ENCODE measurements around the gene SEC11C.

SEC11C gene

GRCh38 chr18:59145055-59145454, 5.4 kb downstream of the SEC11C start:
- H2AFZ ChIP-seq (ENCODE audit: low read depth, low read length): no peak overlapping the region
- H3K4me1 ChIP-seq (ENCODE audit: low read length): peaks cover 80% of the 10 kb centered on the region
- no peaks in the 10 kb centered on the region for H3K27me3 ChIP-seq (ENCODE audit: low read depth, low read length)
- H3K27ac ChIP-seq (ENCODE audit: low read length): no peak overlapping the region
- H3K4me3 ChIP-seq (ENCODE audit: low read length): no peak overlapping the region
- peak overlapping the region; percentile 78 for H3K4me2 ChIP-seq (ENCODE audit: low read length)
- H3K36me3 ChIP-seq (replicated peaks; ENCODE audit: low read depth, low read length): peaks cover 53% of the 10 kb centered on the region
- H3K9ac ChIP-seq (ENCODE audit: low read length): no peak overlapping the region
- peaks cover 68% of the 10 kb centered on the region for H4K20me1 ChIP-seq (ENCODE audit: insufficient read depth, low read length)
- no peak for TF ChIP-seq CTCF (IDR thresholded peaks at IDR 0.05; ENCODE audit: low read depth, low read length)
- TF ChIP-seq EZH2phosphoT487 (IDR thresholded peaks at IDR 0.05; ENCODE audit: low read depth): no peak
- no peaks in the 10 kb centered on the region for H3K9me3 ChIP-seq (ENCODE audit: insufficient read depth, low read length)
- H3K79me2 ChIP-seq (ENCODE audit: low read length): peaks cover 100% of the 10 kb centered on the region

GRCh38 chr18:59148192-59148591, 8.5 kb downstream of the SEC11C start:
- H2AFZ ChIP-seq (ENCODE audit: low read depth, low read length): no peak overlapping the region
- no peaks in the 10 kb centered on the region for H3K27me3 ChIP-seq (ENCODE audit: low read depth, low read length)
- H3K9me3 ChIP-seq (ENCODE audit: insufficient read depth, low read length): no peaks in the 10 kb centered on the region
- H3K27ac ChIP-seq (ENCODE audit: low read length): no peak overlapping the region
- peaks cover 62% of the 10 kb centered on the region for H3K4me1 ChIP-seq (ENCODE audit: low read length)
- peaks cover 93% of the 10 kb centered on the region for H3K79me2 ChIP-seq (ENCODE audit: low read length)
- no peak overlapping the region for H3K9ac ChIP-seq (ENCODE audit: low read length)
- peak overlapping the region; percentile 20 for H3K4me3 ChIP-seq (ENCODE audit: low read length)
- H3K36me3 ChIP-seq (replicated peaks; ENCODE audit: low read depth, low read length): peaks cover 85% of the 10 kb centered on the region
- no peak for TF ChIP-seq CTCF (IDR thresholded peaks at IDR 0.05; ENCODE audit: low read depth, low read length)
- TF ChIP-seq EZH2phosphoT487 (IDR thresholded peaks at IDR 0.05; ENCODE audit: low read depth): no peak
- H3K4me2 ChIP-seq (ENCODE audit: low read length): peak overlapping the region; percentile 48
- H4K20me1 ChIP-seq (ENCODE audit: insufficient read depth, low read length): peaks cover 96% of the 10 kb centered on the region

GRCh38 chr18:59149007-59149406, 9.3 kb downstream of the SEC11C start:
- peaks cover 85% of the 10 kb centered on the region for H3K79me2 ChIP-seq (ENCODE audit: low read length)
- peak overlapping the region; percentile 18; the same call in 1 of the 2 replicates for H3K4me2 ChIP-seq (ENCODE audit: low read length)
- no peak overlapping the region for H3K9ac ChIP-seq (ENCODE audit: low read length)
- H3K27ac ChIP-seq (ENCODE audit: low read length): peak overlapping the region; percentile 16
- H3K9me3 ChIP-seq (ENCODE audit: insufficient read depth, low read length): no peaks in the 10 kb centered on the region
- H3K4me1 ChIP-seq (ENCODE audit: low read length): peaks cover 54% of the 10 kb centered on the region
- no peak overlapping the region for H3K4me3 ChIP-seq (ENCODE audit: low read length)
- H3K36me3 ChIP-seq (replicated peaks; ENCODE audit: low read depth, low read length): peaks cover 89% of the 10 kb centered on the region
- H3K27me3 ChIP-seq (ENCODE audit: low read depth, low read length): no peaks in the 10 kb centered on the region
- H2AFZ ChIP-seq (ENCODE audit: low read depth, low read length): no peak overlapping the region
- TF ChIP-seq EZH2phosphoT487 (IDR thresholded peaks at IDR 0.05; ENCODE audit: low read depth): no peak
- TF ChIP-seq CTCF (IDR thresholded peaks at IDR 0.05; ENCODE audit: low read depth, low read length): no peak
- H4K20me1 ChIP-seq (ENCODE audit: insufficient read depth, low read length): peaks cover 92% of the 10 kb centered on the region

GRCh38 chr18:59149416-59149815, 9.7 kb downstream of the SEC11C start:
- peak overlapping the region; percentile 16; the same call in 1 of the 2 replicates for H3K27ac ChIP-seq (ENCODE audit: low read length)
- no peak overlapping the region for H3K4me2 ChIP-seq (ENCODE audit: low read length)
- TF ChIP-seq EZH2phosphoT487 (IDR thresholded peaks at IDR 0.05; ENCODE audit: low read depth) (no peak), CTCF (IDR thresholded peaks at IDR 0.05; ENCODE audit: low read depth, low read length) (no peak)
- H4K20me1 ChIP-seq (ENCODE audit: insufficient read depth, low read length): peaks cover 88% of the 10 kb centered on the region
- H3K79me2 ChIP-seq (ENCODE audit: low read length): peaks cover 81% of the 10 kb centered on the region
- H3K36me3 ChIP-seq (replicated peaks; ENCODE audit: low read depth, low read length): peaks cover 90% of the 10 kb centered on the region
- peaks cover 50% of the 10 kb centered on the region for H3K4me1 ChIP-seq (ENCODE audit: low read length)
- no peak overlapping the region for H2AFZ ChIP-seq (ENCODE audit: low read depth, low read length)
- H3K9ac ChIP-seq (ENCODE audit: low read length): no peak overlapping the region
- no peak overlapping the region for H3K4me3 ChIP-seq (ENCODE audit: low read length)
- no peaks in the 10 kb centered on the region for H3K9me3 ChIP-seq (ENCODE audit: insufficient read depth, low read length)
- no peaks in the 10 kb centered on the region for H3K27me3 ChIP-seq (ENCODE audit: low read depth, low read length)

Data from OCI-LY3 (cell line).